Stimulated activated CD4-positive, alpha-beta T cell treated with anti-CD3 and anti-CD28 coated beads, Interleukin-12 subunit alpha, Interleukin-12 subunit beta, amount 100 ng/mL, for 4 hours (primary cell): ENCODE results near the gene AMBRA1.
"Not testable (repeated sequence)": the region's sequence is repeated elsewhere in the genome, so short reads cannot be mapped to it uniquely, and the experiment has no call there.

Experiments
- DNase-seq: peaks from one replicate; pipeline ENCODE4 v3.0.0-alpha.2; 2020

AMBRA1 gene

GRCh38 chr11:46533396-46534100 is 60.3 kb downstream of the AMBRA1 start:
- no peak for DNase-seq

GRCh38 chr11:46529928-46530574 is 63.8 kb downstream of the AMBRA1 start:
- DNase-seq: no peak

- peak; percentile 67 for DNase-seq
These were observed 64.5 kb downstream of the AMBRA1 start for GRCh38 chr11:46529095-46529905.

GRCh38 chr11:46528445-46529094 is 65.3 kb downstream of the AMBRA1 start:
- peak; percentile 9 for DNase-seq

- no peak for DNase-seq
These were observed 66.2 kb downstream of the AMBRA1 start for GRCh38 chr11:46527591-46528130.

GRCh38 chr11:46526216-46527215 is 67.3 kb downstream of the AMBRA1 start:
- no peak for DNase-seq

- no peak for DNase-seq
These were observed 69.5 kb downstream of the AMBRA1 start for GRCh38 chr11:46524201-46524770.

GRCh38 chr11:46523290-46523689 is 70.5 kb downstream of the AMBRA1 start:
- DNase-seq: no peak

GRCh38 chr11:46522682-46523281 is 71.0 kb downstream of the AMBRA1 start:
- DNase-seq: no peak

GRCh38 chr11:46521961-46522681 is 71.7 kb downstream of the AMBRA1 start:
- DNase-seq: no peak

GRCh38 chr11:46520971-46521745 is 72.7 kb downstream of the AMBRA1 start:
- no peak for DNase-seq

- DNase-seq: no peak
These were observed 74.5 kb downstream of the AMBRA1 start for GRCh38 chr11:46519351-46519750.

- not testable (repeated sequence) for DNase-seq
These were observed 74.9 kb downstream of the AMBRA1 start for GRCh38 chr11:46518928-46519327.

GRCh38 chr11:46514370-46514769 is 79.5 kb downstream of the AMBRA1 start:
- DNase-seq: no peak

GRCh38 chr11:46513934-46514342 is 79.9 kb downstream of the AMBRA1 start:
- no peak for DNase-seq

GRCh38 chr11:46512261-46512881 is 81.5 kb downstream of the AMBRA1 start:
- no peak for DNase-seq

GRCh38 chr11:46511342-46511741 is 82.5 kb downstream of the AMBRA1 start:
- no peak for DNase-seq

GRCh38 chr11:46508360-46508759 is 85.5 kb downstream of the AMBRA1 start:
- DNase-seq: no peak

GRCh38 chr11:46506483-46506791 is 87.4 kb downstream of the AMBRA1 start:
- DNase-seq: no peak
